NAMALWA (cell line): ENCODE results near the gene YWHAQ.
"Not testable (repeated sequence)": the region's sequence is repeated elsewhere in the genome, so short reads cannot be mapped to it uniquely, and the experiment has no call there.

Source experiments
- DNase-seq: peaks from one replicate; pipeline ENCODE4 v3.0.0-alpha.2; 2015; ENCODE audit warnings: low spot score

YWHAQ gene

GRCh38 chr2:9631878-9632700, 1.3 kb upstream of the YWHAQ start:
- no peak for DNase-seq

GRCh38 chr2:9631553-9631819, 689 bp upstream of the YWHAQ start:
- DNase-seq: no peak

GRCh38 chr2:9630117-9630735, 571 bp downstream of the YWHAQ start:
- DNase-seq: peak; percentile 80

DNA sequence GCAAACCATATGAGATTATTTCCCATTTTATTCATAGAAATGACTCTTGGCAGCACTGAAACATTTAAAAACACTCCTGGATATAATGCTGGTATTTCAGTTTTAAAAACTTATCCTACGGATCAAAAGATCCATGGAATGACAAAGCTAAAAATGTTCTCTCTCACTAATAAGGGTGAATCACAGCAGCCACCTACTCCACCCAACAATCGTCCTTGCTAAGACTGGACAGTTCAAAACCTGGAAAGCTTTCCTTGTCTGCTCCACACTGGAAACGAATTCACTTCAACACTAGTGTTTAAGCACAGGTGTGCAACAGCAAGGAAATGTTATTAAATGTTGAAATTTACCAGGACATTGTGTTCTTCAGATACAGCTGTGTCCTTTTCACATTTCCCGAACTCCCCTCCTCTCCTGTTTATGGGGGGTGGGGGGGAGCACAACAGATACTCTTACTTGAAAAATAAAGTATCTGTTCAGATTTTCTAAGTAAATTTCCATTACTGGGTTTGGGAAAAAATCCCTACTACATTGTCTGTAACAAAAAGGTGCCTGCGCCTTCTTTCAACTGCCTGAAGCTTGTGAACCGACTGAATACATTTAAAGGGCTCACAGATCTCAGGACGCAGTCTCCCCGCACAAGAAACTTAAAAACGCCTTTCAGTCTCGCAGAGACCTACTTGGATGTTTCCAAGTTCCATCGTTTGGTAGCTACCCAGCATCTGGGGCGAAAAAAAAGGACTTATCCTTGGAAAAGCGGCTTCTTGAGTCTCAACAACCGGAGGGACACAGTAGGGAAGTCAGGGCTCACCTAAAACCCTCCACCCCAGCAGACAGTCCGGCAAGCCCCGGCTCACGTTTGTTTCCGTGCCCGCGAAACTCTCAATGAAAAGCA, 1.3 kb downstream of the YWHAQ start:
- DNase-seq: no peak

GRCh38 chr2:9627310-9627709, 3.5 kb downstream of the YWHAQ start:
- no peak for DNase-seq

GRCh38 chr2:9623151-9623550, 7.6 kb downstream of the YWHAQ start:
- DNase-seq: no peak

DNA sequence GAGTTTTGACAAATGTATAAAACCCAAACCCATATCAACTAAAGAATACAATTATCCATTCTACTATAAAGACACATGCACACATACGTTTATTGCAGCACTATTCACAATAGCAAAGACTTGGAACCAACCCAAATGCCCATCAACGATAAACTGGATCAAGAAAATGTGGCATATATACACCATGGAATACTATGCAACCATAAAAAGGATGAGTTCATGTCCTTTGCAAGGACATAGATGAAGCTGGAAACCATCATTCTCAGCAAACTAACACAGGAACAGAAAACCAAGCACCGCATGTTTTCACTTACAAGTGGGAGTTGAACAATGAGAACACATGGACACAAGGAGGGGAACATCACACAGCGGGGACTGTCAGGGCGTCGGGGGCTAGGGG, 9.1 kb downstream of the YWHAQ start:
- not testable (repeated sequence) for DNase-seq

DNA sequence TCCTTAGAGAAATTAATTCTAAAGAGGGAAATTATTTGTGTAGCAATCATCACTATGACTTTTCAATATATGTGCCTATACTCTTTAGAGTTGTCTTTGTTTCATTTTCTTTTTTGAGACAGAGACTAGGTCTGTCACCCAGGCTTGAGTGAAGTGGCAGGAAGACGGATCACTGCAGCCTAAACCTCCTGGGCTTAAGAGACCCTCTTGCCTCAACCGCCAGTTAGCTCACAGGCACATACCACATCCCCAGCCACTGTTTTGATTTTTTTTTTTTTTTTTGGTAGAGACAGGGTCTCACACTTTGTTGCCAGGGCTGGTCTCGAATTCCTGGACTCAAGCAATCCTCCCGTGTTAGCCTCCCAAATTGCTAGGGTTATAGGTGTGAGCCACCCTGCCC, 12.4 kb downstream of the YWHAQ start:
- no peak for DNase-seq

DNA sequence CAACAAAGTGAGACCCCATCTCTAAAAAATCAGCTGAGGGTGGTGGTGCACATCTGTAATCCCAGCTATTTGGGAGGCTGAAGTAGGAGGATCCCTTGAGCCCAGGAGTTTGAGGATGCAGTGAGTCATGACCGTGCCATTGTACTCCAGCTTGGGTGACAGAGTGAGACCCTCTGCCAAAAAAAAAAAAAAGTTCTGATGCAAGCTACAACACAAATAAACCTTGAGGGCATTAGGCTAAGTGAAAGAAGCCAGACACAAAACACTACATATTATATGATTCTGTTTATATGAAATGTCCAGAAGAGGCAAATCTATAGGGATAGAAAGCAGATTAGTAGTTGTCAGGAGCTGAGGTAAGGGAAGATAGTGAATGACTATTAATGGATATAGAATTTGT, 13.0 kb downstream of the YWHAQ start:
- no peak for DNase-seq

GRCh38 chr2:9617296-9617695, 13.5 kb downstream of the YWHAQ start:
- DNase-seq: no peak

- DNase-seq: no peak
Measured at GRCh38 chr2:9614562-9614961, 16.2 kb downstream of the YWHAQ start.

DNA sequence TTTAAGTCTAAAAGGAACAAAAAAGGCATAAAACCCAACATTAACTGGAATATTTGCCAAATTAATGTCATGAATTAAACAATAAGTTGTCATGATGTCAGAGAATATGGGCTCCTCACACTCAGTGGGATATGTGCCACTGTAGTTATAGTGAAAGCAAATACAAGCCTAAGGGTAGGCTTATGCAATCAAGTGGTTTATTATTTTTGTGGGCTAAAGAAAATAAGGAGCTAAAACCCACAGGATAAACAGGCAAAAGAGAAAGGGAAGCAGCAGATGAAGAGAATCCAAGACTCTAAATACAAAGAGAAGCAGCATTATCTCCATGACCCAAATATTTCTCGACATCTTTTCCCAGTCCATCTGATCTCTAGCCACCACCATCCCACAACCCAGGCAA, 17.5 kb downstream of the YWHAQ start:
- no peak for DNase-seq

DNA sequence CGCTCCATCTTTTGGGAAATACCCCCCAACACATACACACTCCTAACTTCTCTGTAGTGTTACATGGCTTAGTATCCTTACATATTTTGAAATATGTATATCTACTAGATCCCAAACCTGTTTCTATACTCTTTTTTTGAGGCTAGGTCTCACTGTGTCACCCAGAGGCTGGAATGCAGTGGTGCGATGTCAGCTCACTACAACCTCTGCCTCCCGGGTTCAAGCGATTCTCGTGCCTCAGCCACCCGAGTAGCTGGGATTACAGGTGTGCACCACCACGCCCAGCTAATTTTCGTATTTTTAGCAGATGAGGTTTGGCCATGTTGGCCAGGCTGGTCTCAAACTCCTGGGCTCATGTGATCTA, 19.3 kb downstream of the YWHAQ start:
- DNase-seq: not testable (repeated sequence)

DNA sequence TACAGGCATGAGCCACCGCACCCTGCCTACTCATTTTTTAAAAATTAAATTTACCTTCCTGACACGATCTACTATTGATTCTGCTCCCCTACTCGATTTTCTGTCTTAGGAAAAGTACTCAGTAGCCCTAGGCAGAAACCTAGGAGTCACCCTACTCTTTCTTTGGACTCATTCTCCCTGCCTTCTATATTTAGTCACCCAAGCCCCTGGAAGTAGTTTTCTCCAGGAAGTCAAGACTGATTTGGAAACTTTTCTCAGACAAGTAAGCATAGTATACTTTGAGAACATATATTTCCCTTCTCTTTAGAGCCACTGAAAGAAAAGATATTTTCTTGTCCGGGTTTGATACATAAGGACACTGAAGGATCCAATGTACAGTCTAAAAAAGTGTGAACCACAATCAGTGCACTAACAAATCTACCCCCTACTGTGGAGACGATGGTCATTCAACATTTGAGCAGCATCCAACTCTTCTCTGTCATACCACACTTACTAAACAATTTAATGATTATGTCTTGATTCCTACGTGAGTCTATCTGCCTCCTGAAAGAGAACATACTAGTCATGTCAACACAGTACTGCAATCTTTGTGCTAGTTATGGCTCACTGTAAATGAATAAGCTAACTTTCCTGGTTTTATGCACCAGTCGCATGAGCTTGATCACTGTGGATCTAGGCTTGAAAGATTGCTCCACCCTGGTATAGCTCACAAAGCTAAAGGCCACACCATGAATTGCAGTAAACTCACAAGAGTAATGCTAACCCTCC, 19.8 kb downstream of the YWHAQ start:
- DNase-seq: no peak

- not testable (repeated sequence) for DNase-seq
Measured at GRCh38 chr2:9608491-9608890, 22.3 kb downstream of the YWHAQ start.

- DNase-seq: no peak
Measured at GRCh38 chr2:9602412-9602811, 28.4 kb downstream of the YWHAQ start.

- DNase-seq: no peak
Measured at GRCh38 chr2:9601397-9601796, 29.4 kb downstream of the YWHAQ start.

GRCh38 chr2:9599430-9599829, 31.4 kb downstream of the YWHAQ start:
- DNase-seq: no peak

GRCh38 chr2:9596621-9597311, 34.0 kb downstream of the YWHAQ start:
- DNase-seq: no peak

DNA sequence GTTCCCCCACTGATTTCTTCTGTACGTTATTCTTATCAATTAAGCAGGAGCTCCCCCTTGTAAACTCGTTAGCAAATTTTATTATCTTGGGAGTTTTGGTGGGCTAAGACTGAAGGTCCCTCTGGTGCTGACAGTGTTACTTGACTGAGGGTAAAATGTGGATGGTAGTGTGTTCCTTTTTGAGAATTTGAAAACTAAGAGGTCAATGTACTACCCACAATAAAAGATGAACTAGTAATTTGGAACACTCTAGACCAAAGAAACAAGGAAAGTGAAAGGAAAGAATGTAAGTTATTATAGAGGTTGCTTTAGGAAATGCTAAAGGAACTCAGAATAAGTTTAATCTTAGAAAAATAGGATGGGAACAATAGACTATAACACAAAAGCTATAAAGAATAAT, 35.1 kb downstream of the YWHAQ start:
- no peak for DNase-seq

- DNase-seq: not testable (repeated sequence)
Measured at GRCh38 chr2:9595256-9595655, 35.5 kb downstream of the YWHAQ start.
